BLaER1 (cell line): ENCODE results near the gene EFNA5.

Source experiments
- H3K27ac ChIP-seq: shearing (Covaris generic); formaldehyde crosslinking; 2 replicates; pipeline ENCODE4 v1.8.1; 2022
- H3K27me3 ChIP-seq: shearing (Covaris generic); formaldehyde crosslinking; 2 replicates; pipeline ENCODE4 v1.8.1; 2022
- H3K36me3 ChIP-seq: shearing (Covaris generic); formaldehyde crosslinking; 2 replicates; pipeline ENCODE4 v1.8.1; 2022
- H3K4me1 ChIP-seq: shearing (Covaris generic); formaldehyde crosslinking; 2 replicates; pipeline ENCODE4 v1.8.1; 2022
- H3K4me2 ChIP-seq: shearing (Covaris generic); formaldehyde crosslinking; 2 replicates; pipeline ENCODE4 v1.8.1; 2022
- H3K4me3 ChIP-seq: shearing (Covaris generic); formaldehyde crosslinking; 2 replicates; pipeline ENCODE4 v1.8.1; 2022
- H3K9ac ChIP-seq: shearing (Covaris generic); formaldehyde crosslinking; 2 replicates; pipeline ENCODE4 v1.8.1; 2022
- H3K9me3 ChIP-seq: shearing (Covaris generic); formaldehyde crosslinking; 2 replicates; pipeline ENCODE4 v1.8.1; 2022
- H4K20me1 ChIP-seq: shearing (Covaris generic); formaldehyde crosslinking; 2 replicates; pipeline ENCODE4 v1.8.1; 2022
- Cebpa-rat ChIP-seq: shearing (Covaris generic); IDR thresholded peaks from 2 replicates; pipeline ENCODE4 v1.8.1; 2022

The EFNA5 gene

DNA sequence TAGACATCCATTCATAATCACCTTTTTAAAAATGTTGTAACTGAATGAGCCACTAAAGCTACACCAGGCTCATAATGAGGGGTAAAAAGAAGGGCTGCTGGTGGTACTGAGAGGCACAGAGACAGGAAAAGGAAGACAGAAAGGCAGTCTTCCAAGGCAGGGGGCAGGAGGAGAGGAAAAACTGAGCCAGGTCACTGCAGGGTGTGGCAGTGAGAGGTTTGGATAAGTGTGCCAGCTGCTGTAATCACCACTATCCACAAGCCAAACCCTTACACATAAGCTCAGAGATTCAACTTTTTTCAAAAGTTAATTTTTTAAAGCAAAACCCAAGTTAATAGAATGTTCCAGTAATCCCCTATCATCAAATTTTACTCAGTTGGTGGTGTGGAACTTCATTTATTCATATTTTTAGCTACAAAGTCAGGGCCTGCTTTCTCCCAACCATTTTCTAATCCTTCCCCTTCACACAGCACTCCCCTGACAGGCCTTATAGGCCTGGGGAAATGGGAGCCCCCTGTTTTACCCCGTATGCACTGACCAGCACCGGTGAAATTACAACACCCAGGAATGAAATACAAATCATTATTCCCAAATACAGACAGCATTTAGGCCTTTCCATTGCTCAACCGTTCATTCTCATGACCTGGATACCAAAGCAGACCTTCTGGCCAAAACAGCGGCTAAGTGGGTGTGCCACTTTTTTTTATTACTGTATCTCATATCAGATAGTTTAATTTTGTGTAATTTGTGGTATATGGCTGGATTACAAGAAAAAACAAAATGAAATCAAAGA, 76.3 kb downstream of the EFNA5 start:
- H3K36me3 ChIP-seq: no peaks in the 10 kb centered on the region
- no peak overlapping the region for H3K4me2 ChIP-seq
- no peaks in the 10 kb centered on the region for H4K20me1 ChIP-seq
- no peak for TF ChIP-seq Cebpa-rat
- no peaks in the 10 kb centered on the region for H3K27me3 ChIP-seq
- H3K4me3 ChIP-seq: no peak overlapping the region
- H3K9me3 ChIP-seq: no peaks in the 10 kb centered on the region
- H3K4me1 ChIP-seq: no peaks in the 10 kb centered on the region
- no peak overlapping the region for H3K27ac ChIP-seq
- H3K9ac ChIP-seq: no peak overlapping the region

DNA sequence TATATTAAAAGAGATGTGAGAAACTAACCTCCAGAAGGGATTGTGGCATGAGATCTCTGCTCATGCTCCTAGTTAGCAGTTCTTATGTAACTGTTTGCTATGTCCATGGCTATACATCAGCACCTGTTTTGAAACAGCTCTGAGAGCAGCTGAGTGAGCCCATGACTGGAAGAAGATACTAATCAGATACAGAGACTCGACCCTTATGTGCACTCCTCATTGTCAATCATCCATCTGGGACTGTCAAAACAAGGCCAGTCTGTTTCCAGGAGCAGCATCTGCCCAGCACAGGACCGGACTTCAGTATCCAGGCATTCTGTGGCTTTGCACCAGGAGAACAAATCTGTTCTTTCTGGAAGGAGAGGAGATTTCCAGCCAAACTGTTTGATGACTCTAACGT, 77.7 kb downstream of the EFNA5 start:
- Histone ChIP-seq H3K4me1 (no peaks in the 10 kb centered on the region), H3K4me3 (no peak overlapping the region), H3K9me3 (no peaks in the 10 kb centered on the region), H3K27me3 (no peaks in the 10 kb centered on the region), H4K20me1 (no peaks in the 10 kb centered on the region), H3K9ac (no peak overlapping the region), H3K36me3 (no peaks in the 10 kb centered on the region), H3K4me2 (no peak overlapping the region), H3K27ac (no peak overlapping the region)
- TF ChIP-seq Cebpa-rat: no peak

DNA sequence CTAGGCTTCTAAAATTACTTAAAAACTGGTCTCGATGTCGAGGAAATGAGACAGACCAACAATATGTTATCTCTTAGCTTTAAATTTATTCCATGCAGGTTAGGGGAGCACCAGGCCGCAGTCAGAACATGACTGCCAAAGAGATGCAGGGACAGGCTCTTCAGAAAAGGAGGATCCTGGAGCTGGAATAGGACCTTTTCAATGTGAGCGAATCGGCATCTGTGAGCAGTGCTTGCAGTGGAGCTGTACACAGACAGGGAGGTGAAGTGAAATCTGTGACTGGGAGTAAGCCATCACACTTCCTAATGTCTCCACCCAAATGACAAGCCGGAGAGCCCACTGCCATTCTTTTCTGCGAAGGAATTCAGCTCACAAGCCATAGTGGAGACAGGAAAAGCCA, 78.2 kb downstream of the EFNA5 start:
- Histone ChIP-seq H4K20me1 (no peaks in the 10 kb centered on the region), H3K9me3 (no peaks in the 10 kb centered on the region), H3K9ac (no peak overlapping the region), H3K27me3 (no peaks in the 10 kb centered on the region), H3K4me3 (no peak overlapping the region), H3K4me2 (no peak overlapping the region), H3K36me3 (no peaks in the 10 kb centered on the region), H3K27ac (no peak overlapping the region), H3K4me1 (no peaks in the 10 kb centered on the region)
- no peak for TF ChIP-seq Cebpa-rat

DNA sequence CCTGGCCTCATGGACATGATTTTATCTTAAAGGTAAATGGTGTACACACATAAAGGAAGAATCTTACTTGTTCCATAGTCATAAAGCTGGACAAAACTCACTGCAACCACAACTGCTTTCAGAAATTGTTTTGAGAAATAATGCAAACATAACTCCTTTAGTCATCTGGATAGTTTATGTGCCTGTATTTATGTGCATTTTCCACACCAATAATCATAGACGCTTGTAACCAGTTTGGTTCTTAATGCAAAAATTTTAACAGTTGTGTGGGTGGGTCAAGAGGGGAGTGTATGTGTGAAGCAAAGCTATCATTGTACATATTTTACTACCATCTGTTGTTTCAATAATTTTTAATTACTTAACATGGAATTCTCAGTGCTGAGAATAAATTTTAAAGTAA, 80.1 kb downstream of the EFNA5 start:
- no peak overlapping the region for H3K27ac ChIP-seq
- no peak for TF ChIP-seq Cebpa-rat
- no peaks in the 10 kb centered on the region for H3K9me3 ChIP-seq
- H3K4me2 ChIP-seq: no peak overlapping the region
- H3K27me3 ChIP-seq: no peaks in the 10 kb centered on the region
- no peaks in the 10 kb centered on the region for H3K4me1 ChIP-seq
- no peaks in the 10 kb centered on the region for H3K36me3 ChIP-seq
- H3K4me3 ChIP-seq: no peak overlapping the region
- H3K9ac ChIP-seq: no peak overlapping the region
- H4K20me1 ChIP-seq: no peaks in the 10 kb centered on the region

DNA sequence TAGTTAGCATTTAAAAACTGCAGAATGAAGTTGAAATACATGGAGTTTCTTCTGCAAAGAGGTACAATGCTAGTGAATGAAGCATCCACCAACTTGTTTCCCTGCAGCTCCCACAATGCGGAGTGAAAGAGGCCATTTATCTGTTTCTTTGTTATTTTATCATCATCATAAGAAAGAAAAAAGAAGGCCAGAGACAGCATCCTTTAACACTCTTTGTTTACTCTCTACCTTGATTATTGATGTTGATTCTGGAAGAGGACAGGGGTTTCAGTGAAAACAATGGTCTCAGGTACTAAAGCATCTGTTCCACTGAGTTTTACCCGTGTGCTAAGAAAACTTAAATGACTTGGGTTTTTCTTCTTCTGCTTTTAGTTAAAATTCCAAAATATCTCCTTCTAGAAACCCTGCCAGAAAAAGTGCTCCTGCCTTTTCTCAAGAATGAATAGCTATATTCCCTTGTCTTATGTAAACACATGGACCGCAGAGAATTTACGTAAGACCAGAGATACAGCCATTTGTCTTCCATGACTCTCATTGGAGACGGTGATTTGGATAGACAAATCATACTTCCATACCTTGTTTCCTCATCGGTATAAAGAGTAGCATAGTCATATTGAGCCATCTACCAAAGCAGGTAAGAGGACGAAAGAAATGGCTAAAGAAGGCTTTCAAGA, 81.1 kb downstream of the EFNA5 start:
- Histone ChIP-seq H4K20me1 (no peaks in the 10 kb centered on the region), H3K27me3 (no peaks in the 10 kb centered on the region), H3K4me2 (no peak overlapping the region), H3K9me3 (no peaks in the 10 kb centered on the region), H3K4me3 (no peak overlapping the region), H3K9ac (no peak overlapping the region), H3K4me1 (no peaks in the 10 kb centered on the region), H3K36me3 (no peaks in the 10 kb centered on the region), H3K27ac (no peak overlapping the region)
- TF ChIP-seq Cebpa-rat: no peak

DNA sequence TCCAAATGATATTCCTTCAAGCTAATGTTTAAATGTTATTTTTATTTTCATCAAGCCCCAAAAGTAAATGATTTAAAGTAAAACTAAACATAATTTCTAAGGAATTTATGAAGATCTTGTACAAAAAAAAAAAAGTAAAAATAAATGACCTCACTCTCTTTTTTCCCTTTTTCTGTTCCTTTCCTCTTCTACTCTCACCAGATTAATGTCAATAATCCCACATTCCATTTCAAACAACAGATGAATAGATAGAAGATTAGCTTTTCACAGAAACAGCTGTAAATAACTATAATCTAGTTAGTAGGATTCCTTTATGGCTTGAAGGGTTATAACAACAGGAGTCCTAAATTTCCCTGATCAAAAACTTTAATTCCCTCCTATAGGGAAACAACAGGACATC, 88.1 kb downstream of the EFNA5 start:
- Histone ChIP-seq H3K9ac (no peak overlapping the region), H3K36me3 (no peaks in the 10 kb centered on the region), H3K4me1 (no peaks in the 10 kb centered on the region), H4K20me1 (no peaks in the 10 kb centered on the region), H3K9me3 (no peaks in the 10 kb centered on the region), H3K27me3 (no peaks in the 10 kb centered on the region), H3K27ac (no peak overlapping the region), H3K4me3 (no peak overlapping the region), H3K4me2 (no peak overlapping the region)
- TF ChIP-seq Cebpa-rat: no peak

DNA sequence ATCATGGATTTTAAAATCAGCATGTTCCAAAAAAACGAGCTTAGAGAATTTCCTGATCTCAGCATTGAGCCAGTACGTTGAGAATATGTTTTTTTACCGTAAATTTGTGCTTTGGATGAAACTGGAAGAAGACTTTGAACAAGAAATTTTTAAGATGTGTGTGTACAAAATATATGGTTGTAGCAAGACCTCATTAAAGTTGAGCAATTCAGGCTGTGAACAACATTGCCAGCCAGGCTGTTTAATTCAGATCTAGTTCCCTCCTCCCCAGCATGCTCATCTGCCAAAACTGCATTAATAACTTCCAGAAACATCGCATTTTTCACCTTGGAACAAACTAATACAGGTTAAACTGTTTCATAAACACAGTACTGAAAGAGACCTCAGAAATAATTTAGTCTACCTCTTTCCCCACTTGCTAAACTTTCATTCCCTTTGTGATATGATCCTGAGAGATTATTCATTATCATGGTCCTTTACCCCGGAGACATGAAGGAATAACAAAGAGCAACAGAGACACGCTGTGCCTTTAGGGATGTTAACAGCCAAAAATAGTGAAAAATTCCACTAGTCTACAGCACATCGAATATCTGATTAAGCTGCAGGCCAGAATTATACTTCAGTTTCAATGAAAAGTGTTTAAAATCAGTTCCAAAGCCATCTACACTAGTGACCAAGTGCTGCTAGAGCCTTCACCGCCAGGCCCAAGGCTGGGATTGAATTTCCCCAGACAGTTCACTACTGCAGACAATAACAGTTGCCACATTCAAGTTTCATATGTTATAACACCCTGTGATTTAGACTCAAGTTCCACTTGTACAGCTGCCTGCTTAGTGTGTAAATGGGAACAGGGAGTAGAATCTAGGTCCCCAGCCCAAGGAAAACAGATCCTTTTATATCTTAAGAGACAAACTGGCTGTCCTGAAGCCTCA, 89.6 kb downstream of the EFNA5 start:
- H3K36me3 ChIP-seq: no peaks in the 10 kb centered on the region
- no peak overlapping the region for H3K9ac ChIP-seq
- no peak overlapping the region for H3K4me2 ChIP-seq
- no peaks in the 10 kb centered on the region for H3K27me3 ChIP-seq
- no peak for TF ChIP-seq Cebpa-rat
- H3K4me1 ChIP-seq: no peaks in the 10 kb centered on the region
- H3K27ac ChIP-seq: no peak overlapping the region
- H4K20me1 ChIP-seq: no peaks in the 10 kb centered on the region
- no peak overlapping the region for H3K4me3 ChIP-seq
- H3K9me3 ChIP-seq: no peaks in the 10 kb centered on the region

DNA sequence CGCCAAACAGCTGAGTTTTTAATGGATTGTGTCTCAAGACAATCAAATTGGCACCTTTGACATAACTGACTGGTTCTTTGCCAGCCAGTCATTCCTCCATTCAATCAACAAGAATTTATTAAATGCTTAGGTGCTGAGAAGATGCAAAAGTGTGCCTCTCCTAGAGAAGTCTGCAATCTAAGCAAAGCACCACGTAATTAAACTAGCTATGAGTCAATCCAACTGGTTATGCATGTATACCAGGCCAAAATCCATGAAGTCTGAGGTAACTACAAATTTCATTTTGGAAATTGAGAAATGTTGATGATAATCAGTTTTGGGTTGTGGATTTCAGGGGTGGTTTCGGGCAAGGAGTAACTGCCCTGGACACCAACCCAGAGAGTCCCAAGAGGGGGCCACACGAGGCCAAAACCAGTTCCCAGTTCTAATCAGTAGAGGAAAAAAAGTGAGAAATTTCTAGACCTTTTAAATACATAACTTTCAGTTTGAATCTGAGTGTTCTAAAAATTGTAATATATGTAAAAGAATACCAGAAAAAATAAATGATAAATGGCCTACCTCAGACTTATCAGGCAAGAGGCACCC, 92.6 kb downstream of the EFNA5 start:
- H3K4me2 ChIP-seq: no peak overlapping the region
- H4K20me1 ChIP-seq: no peaks in the 10 kb centered on the region
- H3K4me1 ChIP-seq: no peaks in the 10 kb centered on the region
- H3K9ac ChIP-seq: no peak overlapping the region
- TF ChIP-seq Cebpa-rat: no peak
- no peak overlapping the region for H3K27ac ChIP-seq
- H3K9me3 ChIP-seq: no peaks in the 10 kb centered on the region
- H3K36me3 ChIP-seq: no peaks in the 10 kb centered on the region
- H3K27me3 ChIP-seq: no peaks in the 10 kb centered on the region
- no peak overlapping the region for H3K4me3 ChIP-seq

DNA sequence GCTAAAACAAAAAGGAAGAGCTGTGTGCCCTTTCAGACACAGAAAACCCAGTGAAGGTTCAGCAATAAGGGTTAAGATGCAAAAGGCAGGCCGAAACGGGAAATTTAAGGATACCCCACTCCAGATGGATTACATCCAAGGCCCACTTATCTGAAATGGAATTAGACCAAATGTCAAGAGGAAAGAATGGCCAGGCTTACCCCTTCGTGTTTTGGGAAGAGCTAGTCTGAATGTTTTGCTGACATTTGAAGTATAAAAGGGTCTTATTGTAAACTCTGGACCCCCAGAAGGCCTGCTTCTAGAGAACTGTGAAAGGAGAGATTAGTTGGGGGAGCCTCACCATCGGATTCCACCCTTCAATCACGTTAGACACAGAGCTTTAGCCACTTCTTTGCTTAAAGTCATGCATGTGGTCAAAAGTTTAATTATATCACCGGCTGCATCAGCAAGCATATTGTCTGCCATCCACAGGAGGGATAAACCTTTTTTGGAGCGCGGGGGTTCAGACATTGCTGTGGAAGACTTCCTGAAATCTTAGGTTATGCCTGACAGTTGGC, 93.3 kb downstream of the EFNA5 start:
- Histone ChIP-seq H3K4me1 (peaks cover under 1% of the 10 kb centered on the region; the same call in 1 of the 2 replicates), H3K9me3 (no peaks in the 10 kb centered on the region), H3K36me3 (no peaks in the 10 kb centered on the region), H3K27ac (no peak overlapping the region), H3K4me3 (no peak overlapping the region), H3K27me3 (no peaks in the 10 kb centered on the region), H3K4me2 (no peak overlapping the region), H3K9ac (no peak overlapping the region), H4K20me1 (no peaks in the 10 kb centered on the region)
- no peak for TF ChIP-seq Cebpa-rat
